GM19193 (cell line): ENCODE measurements around the gene MLLT1.

Experiments used
- POLR2A ChIP-seq: IDR thresholded peaks from 4 replicates; pipeline ENCODE4 v1.6.1; 2011; ENCODE audit not compliant: insufficient read depth, insufficient read length; ENCODE audit errors: extremely low read depth

Gene MLLT1

DNA sequence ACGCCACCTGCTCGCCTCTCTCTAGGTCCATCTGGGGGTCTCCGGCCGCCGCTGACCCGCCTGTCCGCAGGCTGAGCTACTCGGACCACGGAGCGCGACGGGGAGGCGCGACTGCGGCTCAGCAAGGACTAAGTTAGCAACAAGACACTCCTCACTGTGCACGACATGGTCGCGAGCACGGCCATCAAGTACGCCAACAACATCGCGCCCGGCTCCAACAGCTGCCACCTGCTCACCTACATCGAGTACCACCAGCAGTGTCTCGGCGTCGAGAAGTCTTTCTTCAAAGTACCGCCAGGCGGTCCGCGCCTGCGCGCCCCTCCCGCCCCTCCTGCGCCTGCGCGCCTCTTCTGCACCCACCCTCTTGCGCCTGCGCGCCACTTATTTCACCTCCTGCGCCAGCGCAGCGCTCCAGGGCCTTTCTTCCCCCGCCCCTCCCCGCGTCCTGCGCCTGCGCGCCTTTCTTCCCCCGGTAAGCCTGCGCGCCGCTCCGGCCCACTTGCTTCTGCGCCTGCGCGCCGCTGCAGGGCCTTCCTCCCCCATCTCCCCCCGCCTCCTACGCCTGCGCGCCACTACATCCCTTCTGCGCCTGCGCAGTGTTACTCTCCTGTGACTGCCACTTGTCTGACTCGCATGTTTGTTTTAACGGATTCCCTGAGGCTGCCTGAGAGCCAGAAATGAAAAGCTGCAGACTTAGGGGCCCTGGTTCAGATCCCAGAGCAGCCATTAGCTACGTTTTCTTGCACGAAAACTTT, 80.4 kb downstream of the MLLT1 start:
- TF ChIP-seq POLR2A = peak; percentile 78

DNA sequence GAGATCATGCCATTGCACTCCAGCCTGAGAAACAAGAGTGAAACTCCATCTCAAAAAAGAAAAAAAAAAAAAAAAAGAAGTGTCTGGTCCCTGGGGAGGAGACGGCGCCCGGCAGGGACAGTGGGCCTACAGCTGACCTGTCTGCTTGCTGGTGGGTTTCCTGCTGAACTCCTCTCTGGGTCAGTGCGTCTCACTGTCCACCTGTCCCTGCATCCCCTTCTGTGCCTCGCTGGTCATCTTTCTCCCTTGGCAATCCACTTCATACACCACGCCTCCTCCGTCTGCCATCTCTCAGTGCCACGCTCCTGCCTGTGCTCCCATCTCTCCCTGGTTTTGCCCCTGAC, 80.9 kb downstream of the MLLT1 start:
- no peak for TF ChIP-seq POLR2A

DNA sequence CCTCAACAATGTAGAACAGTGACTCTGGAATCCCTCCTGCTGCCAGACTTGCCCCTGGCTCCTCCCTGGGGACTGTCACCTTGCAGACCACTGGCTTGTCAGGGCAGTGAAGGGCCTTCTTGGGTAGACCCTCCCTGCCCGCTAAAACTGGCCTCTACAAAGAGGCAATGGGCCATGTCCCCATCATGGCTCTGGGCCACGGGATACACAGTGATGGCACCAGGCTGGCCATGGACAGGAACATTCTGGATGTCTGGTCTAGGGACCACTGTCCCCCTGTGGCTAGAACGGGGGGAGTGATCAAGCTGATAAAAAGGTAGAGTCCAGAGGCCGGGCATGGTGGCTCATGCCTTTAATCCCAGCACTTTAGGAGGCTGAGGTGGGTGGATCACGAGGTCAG, 83.4 kb downstream of the MLLT1 start:
- TF ChIP-seq POLR2A = no peak

DNA sequence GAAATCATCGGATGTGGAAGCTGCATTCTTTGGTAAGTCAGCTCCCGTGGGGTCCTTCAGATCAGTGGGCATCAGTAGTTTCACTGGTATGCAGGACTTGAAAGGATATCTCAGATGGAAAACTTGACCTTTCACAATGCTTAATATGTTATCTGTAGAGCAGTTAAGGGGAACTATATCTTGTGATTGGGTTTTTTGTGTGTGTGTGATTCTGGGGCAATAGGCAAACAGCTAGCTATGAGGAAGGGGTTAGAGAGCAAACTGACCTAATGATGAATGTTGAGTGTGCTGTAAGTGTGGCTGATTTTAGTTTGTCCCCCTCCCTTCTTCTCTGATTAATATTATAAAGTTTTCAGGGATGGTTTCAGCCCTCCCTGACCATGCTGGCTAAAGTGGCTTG, 91.0 kb downstream of the MLLT1 start:
- no peak for TF ChIP-seq POLR2A

DNA sequence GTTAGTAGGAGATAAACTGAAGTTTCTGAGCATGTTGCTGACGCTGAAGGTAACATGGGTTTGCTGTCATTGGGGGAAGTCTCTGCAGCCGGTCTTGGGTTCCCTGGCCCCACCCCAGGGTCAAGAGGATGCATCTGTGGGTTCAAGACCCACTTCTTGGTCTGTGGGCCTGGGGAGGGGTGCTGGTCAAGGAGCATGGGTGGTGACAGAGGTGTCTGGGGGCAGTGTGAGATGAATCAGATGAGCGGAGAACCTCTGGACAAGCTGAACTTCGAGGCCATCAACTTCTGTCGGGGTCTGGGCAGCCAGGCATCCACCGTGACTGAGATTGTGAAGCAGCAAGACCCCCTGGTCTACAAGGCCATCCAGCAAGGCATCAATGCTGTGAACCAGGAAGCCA, 92.4 kb downstream of the MLLT1 start:
- TF ChIP-seq POLR2A = no peak

DNA sequence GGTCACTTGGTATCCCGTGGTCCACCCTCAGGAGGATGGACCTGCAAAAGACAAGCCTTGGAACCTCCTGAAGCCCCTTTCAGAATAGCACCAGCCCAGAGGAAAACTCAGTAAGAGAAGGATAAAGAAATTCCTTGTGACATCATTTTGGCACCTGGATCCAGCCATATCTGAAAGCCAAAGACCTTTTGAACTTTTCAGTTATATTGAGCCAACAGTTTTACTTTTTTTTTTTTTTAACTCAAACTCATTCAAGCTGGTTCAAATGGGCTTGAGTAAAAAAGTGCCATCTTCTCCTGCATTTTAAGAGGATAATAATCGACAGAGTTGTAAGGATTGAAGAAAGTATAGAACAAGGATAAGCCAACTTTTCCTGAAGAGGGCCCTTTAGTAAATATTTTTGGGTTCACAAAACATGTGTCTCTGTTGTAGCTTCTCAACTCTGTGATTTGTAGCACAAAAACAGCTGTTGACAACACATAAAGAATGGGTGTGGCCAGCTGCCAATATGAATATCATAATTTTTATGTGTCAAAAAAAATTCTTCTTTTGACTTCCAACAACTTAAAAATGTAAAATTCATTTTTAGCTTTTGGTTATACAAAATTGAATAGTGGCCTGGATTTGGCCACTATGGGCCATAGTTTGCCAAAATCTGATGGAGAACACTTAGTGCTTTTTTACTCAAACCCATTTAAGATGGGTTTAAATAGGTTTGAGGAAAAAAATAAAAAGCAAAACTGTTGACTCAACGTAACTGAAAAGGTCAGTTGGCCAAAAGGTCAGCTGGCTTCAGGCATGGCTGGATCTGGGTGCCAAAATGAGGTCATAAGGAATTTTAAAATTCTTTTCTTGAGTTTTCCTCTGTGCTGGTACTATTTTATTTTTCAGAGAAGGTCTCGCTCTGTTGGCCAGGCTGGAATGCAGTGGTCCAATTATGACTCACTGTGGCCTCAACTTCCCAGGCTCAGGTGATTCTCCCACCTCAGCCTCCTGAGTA, 93.6 kb downstream of the MLLT1 start:
- TF ChIP-seq POLR2A = no peak

DNA sequence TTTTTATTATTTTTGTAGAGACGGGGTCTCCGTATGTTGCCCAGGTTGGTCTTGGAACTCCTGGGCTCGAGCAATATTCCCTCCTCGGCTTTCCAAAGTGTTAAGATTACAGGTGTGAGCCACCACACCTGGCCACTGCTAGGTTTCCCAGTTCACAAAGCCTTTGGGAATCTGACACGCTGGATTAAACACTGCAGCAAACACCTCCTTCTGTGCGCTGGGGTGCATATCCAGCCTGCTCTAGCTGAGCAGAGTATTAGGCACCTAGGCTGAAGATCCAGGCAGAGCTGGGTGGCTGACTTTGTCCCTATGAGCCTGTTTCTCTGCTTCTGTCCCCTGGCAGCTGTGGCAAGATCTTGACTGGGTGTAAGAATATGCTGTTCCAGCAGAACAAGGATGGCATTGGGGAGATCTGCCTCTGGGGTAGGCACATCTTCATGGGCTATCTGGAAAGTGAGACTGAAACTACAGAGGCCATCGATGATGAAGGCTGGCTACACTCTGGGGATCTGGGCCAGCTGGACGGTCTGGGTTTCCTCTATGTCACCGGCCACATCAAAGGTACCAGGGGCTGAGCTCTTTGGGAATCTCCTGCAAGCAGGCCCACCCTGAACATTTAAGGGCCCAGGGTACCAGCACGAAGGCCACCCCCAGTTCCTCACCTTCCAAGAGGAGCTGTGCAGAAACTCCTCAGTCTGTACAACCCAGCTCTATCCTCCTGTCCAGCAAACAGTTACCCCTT, 94.5 kb downstream of the MLLT1 start:
- no peak for TF ChIP-seq POLR2A

DNA sequence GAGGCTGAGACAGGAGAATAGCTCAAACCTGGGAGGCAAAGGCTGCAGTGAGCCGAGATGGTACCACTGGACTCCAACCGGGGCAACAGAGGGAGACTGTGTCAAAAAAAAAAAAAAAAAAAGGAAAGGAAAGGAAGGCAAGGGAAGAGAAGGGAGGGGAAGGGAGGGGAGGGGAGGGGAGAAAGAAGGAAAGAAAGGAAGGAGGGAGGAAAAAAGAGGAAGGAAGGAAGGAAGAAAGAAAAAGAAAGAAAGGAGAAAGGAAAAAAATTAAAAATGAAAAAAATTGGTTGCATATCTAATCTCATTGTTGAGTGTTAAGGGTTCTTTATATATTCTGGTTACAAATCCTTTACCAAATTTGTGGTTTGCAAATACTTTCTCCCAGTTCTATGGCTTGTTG, 98.7 kb downstream of the MLLT1 start:
- TF ChIP-seq POLR2A = no peak

DNA sequence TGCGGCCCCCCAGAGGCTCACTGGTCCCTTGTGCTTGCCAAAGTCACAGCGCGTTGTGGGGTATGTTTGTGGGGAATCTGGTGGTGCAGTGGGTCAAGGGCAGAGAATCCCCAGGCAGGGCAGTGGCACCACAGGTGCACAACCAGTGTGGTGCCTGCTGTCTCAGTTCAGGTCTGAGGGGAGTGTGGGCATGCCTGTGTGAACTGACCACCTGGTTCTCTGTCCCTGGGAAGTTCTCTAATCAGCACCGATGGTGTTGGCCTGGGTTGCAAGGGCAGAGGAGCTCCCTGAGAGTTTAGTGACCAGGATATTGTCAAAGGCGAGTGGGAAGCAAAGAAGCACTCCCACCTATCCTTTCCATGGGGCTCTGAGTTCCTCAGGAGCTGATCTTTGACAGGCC, 106.6 kb downstream of the MLLT1 start:
- TF ChIP-seq POLR2A = no peak

DNA sequence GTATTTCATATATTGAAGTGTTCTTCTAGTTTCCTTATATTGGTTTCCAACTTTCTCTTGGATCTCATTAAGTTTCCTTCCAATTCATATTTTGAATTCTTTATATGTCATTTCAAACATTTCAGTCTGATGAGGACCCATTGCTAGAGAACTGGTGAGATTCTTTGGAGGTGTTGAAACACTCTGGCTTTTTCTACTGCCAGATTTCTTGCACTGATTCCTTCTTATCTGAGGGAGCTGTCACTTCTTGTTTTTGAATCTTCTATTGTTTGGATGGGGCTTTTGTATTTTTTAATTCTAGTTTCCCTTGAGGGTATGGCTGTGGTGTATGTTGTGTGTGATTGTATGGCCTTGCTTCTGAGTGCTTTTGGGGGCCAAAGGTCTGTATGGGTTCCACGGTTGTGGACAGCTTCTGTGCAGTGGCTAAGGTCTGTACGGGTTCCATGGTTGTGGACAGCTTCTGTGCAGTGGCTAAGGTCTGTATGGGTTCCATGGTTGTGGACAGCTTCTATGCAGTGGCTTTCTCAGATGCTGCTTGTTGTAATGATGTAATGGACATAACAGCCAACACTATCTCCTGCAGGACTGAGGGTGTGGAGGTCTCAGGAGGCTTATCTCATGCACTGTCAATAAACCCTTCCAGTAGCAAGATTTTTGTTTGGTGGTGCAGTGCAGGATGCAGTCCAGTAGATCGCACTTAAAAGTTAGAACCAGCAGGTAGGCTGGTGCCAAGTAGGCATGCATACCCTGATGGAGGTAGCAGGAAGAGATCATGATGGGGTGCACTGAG, 107.5 kb downstream of the MLLT1 start:
- no peak for TF ChIP-seq POLR2A

DNA sequence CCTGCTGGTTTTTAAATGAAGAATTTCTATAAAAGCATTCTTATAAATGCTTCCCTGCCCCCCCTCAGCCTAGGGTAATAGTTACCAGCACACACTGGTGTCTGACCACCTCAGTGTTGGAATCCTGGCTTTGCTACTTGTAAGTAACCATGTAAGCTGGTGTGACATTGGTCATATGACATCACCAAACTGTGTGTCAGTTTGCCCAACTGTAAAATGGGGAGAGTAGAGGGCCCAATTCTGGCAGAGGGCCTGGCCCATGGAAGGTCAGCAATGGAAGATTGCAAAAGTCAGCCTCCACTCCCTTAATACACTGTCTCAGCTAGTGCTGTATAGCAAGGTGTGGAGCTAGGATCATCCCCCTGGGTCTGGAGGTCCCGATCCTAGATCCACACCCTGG, 112.7 kb downstream of the MLLT1 start:
- TF ChIP-seq POLR2A = no peak

DNA sequence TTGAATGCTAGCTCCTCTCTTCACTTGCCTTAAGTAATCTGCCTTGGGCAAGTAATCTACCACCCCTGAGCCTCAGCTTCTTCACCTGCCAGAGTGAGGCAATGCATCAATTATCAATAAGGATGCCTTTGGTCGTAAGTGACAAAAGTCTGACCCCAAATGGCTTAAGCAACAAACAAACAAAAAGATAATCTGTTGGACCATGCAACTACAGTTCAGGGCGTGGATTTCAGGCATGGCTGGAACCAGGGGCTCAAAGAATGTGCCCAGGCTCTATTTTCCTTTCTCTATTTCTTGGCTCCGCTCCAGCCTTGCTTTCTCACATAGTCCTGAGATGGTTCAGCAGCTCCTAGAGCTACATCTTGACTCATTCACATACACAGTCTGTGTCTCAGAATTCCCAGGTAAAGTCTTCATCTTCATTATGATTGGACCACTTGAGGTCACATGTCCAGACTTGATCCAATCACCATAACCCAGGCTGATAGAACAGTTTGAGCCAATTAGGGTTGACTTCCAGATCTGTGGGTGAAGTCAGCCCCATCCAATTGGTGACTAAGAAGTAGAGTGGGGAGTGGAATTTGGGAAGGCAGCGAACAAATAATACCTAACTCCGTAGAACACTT, 114.8 kb downstream of the MLLT1 start:
- TF ChIP-seq POLR2A = no peak

DNA sequence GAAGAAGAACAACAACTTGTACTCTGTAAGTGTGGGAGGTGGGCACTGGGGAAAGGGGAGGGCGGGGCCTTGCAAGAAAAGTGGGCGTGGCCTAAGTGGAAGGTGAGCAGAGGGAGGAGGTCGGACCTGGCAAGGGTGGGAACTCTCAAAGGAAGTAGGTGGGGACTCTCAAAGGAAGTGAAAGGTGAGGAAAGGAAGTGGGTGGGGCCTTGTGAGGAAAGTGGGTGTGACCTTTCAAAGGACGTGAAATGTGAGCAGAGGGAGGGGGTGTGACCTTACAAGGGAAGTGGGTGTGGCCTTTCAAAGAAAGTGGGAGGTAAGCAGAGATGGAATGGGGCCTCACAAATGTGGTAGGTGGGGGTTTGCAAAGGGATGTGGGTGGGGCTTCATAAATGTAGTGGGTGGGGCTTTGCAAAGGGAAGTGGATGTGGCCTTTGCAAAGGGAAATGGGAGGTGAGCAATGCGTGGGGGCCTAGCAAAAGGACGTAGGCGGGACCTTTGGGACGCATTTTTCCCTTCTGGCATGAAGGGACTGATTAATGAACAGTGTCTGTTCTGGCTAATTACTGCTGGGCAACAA, 118.4 kb downstream of the MLLT1 start:
- TF ChIP-seq POLR2A = no peak
